Measurements from ENCODE around the gene MSX2. TPM values are rescaled to one million over a fixed set of nuclear protein-coding genes. Genes with fewer than 3 reads are reported as not detected.

Gene MSX2
- total RNA-seq, 1 experiment from 2014 or later, result 11.3 TPM

GRCh38 chr5:174706997-174707572 lies 17.3 kb upstream of the MSX2 start:
- Histone ChIP-seq H3K36me3 (ENCODE audit: control insufficient read depth in 1 of 2, insufficient read depth in 2 of 2, low read length in 2 of 2) (no peaks in the 10 kb centered on the region), H3K9me3 (ENCODE audit: control insufficient read depth in 1 of 2, insufficient read depth in 1 of 2, low read depth in 1 of 2, low read length in 2 of 2) (no peaks in the 10 kb centered on the region), H3K4me3 (replicated peaks in 1 of 2; ENCODE audit: low read depth in 1 of 2, low read length in 2 of 2) (no peak overlapping the region), H3K79me2 (ENCODE audit: insufficient read depth, low read length) (no peaks in the 10 kb centered on the region), H3K9me2 (ENCODE audit: insufficient read depth) (no peaks in the 10 kb centered on the region), H3K9ac (ENCODE audit: low read length) (no peak overlapping the region), H3K27me3 (ENCODE audit: insufficient read depth, low read length) (no peaks in the 10 kb centered on the region), H3K4me1 (ENCODE audit: control insufficient read depth in 1 of 2, insufficient read depth in 2 of 2, low read length in 2 of 2) (peaks cover 3 to 8% of the 10 kb centered on the region in 2 experiments; a peak in 3 of 4 replicates), H3K4me2 (ENCODE audit: low read length) (no peak overlapping the region), H4K20me1 (ENCODE audit: insufficient read depth) (no peaks in the 10 kb centered on the region), H3K27ac (ENCODE audit: low read depth, low read length) (no peak overlapping the region), H2AFZ (ENCODE audit: low read depth, low read length, poor library complexity, severe bottlenecking) (no peak overlapping the region)
- intact Hi-C loops (cut with micrococcal nuclease), result no loop called here
- TF ChIP-seq FOSL1 (IDR thresholded peaks at IDR 0.05; ENCODE audit: low read depth) (no peak), EGR1 (IDR thresholded peaks at IDR 0.05; ENCODE audit: low read depth) (no peak), SP1 (IDR thresholded peaks at IDR 0.05; ENCODE audit: low read depth) (no peak), EZH2 (IDR thresholded peaks at IDR 0.05) (no peak), SIN3A (IDR thresholded peaks at IDR 0.05; ENCODE audit: low read depth) (no peak), JUND (IDR thresholded peaks at IDR 0.05) (no peak), TCF7L2 (IDR thresholded peaks at IDR 0.05; ENCODE audit: borderline replicate concordance, extremely low read depth, insufficient read depth, insufficient read length) (no peak), ZFX (IDR thresholded peaks at IDR 0.05) (no peak), MAX (IDR thresholded peaks at IDR 0.05) (no peak), YY1 (IDR thresholded peaks at IDR 0.05; ENCODE audit: extremely low read depth, insufficient replicate concordance, low read depth, low read length) (no peak), EZH2phosphoT487 (IDR thresholded peaks at IDR 0.05; ENCODE audit: borderline replicate concordance) (no peak), RAD21 (IDR thresholded peaks at IDR 0.05; ENCODE audit: low read depth) (no peak), CEBPB (IDR thresholded peaks at IDR 0.05; ENCODE audit: low read depth) (no peak), SRF (IDR thresholded peaks at IDR 0.05; ENCODE audit: low read depth) (no peak), CBX3 (IDR thresholded peaks at IDR 0.05; ENCODE audit: low read depth) (no peak), ZBTB33 (IDR thresholded peaks at IDR 0.05; ENCODE audit: extremely low read depth, insufficient replicate concordance, low read length) (no peak)
- TF ChIP-seq, protein P1, sequence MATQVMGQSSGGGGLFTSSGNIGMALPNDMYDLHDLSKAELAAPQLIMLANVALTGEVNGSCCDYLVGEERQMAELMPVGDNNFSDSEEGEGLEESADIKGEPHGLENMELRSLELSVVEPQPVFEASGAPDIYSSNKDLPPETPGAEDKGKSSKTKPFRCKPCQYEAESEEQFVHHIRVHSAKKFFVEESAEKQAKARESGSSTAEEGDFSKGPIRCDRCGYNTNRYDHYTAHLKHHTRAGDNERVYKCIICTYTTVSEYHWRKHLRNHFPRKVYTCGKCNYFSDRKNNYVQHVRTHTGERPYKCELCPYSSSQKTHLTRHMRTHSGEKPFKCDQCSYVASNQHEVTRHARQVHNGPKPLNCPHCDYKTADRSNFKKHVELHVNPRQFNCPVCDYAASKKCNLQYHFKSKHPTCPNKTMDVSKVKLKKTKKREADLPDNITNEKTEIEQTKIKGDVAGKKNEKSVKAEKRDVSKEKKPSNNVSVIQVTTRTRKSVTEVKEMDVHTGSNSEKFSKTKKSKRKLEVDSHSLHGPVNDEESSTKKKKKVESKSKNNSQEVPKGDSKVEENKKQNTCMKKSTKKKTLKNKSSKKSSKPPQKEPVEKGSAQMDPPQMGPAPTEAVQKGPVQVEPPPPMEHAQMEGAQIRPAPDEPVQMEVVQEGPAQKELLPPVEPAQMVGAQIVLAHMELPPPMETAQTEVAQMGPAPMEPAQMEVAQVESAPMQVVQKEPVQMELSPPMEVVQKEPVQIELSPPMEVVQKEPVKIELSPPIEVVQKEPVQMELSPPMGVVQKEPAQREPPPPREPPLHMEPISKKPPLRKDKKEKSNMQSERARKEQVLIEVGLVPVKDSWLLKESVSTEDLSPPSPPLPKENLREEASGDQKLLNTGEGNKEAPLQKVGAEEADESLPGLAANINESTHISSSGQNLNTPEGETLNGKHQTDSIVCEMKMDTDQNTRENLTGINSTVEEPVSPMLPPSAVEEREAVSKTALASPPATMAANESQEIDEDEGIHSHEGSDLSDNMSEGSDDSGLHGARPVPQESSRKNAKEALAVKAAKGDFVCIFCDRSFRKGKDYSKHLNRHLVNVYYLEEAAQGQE (IDR thresholded peaks at IDR 0.05; ENCODE audit: low read depth), result no peak
- TF ChIP-seq, protein P2, sequence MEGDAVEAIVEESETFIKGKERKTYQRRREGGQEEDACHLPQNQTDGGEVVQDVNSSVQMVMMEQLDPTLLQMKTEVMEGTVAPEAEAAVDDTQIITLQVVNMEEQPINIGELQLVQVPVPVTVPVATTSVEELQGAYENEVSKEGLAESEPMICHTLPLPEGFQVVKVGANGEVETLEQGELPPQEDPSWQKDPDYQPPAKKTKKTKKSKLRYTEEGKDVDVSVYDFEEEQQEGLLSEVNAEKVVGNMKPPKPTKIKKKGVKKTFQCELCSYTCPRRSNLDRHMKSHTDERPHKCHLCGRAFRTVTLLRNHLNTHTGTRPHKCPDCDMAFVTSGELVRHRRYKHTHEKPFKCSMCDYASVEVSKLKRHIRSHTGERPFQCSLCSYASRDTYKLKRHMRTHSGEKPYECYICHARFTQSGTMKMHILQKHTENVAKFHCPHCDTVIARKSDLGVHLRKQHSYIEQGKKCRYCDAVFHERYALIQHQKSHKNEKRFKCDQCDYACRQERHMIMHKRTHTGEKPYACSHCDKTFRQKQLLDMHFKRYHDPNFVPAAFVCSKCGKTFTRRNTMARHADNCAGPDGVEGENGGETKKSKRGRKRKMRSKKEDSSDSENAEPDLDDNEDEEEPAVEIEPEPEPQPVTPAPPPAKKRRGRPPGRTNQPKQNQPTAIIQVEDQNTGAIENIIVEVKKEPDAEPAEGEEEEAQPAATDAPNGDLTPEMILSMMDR (IDR thresholded peaks at IDR 0.05 in 2 of 3, conservative IDR thresholded peaks at IDR 0.05 in 1 of 3; ENCODE audit: borderline replicate concordance in 1 of 3, insufficient read depth in 1 of 3, low read depth in 2 of 3, low read length in 2 of 3), result no peak
- TF ChIP-seq, protein P3, sequence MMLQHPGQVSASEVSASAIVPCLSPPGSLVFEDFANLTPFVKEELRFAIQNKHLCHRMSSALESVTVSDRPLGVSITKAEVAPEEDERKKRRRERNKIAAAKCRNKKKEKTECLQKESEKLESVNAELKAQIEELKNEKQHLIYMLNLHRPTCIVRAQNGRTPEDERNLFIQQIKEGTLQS (IDR thresholded peaks at IDR 0.05), result no peak
- ATAC-seq (no peak), DNase-seq (ENCODE audit: low read depth, low spot score) (no peak)
- BruUV-seq (replicated peaks), result no TSS peak
- ChIA-PET POLR2A (no interaction called here), RAD21 (ENCODE audit: low non-redundant PET in 1 of 2, low total read pairs in 2 of 2, uncharacterized antibody in 2 of 2, unreplicated experiment in 2 of 2) (no interaction called here), CTCF (no interaction called here)
